GM19324 (cell line): ENCODE measurements around the gene NR1H4.
"Not testable (repeated sequence)": the region's sequence is repeated elsewhere in the genome, so short reads cannot be mapped to it uniquely, and the experiment has no call there.

Experiments
- ATAC-seq: cut with Tn5 transposase; IDR thresholded peaks from one replicate; pipeline ENCODE4 v1.9.1; 2021; ENCODE audit warnings: mild to moderate bottlenecking, moderate library complexity; ENCODE audit not compliant: unreplicated experiment, low FRiP score

NR1H4 gene

GRCh38 chr12:100473716-100474150 lies at the start of gene NR1H4:
TSS of gene NR1H4 (plus strand) at chr12:100473866. CDS start at chr12:100493324, 19,458 bp downstream.
- no peak for ATAC-seq

- ATAC-seq: no peak
Observed at GRCh38 chr12:100426145-100426544, 47.5 kb upstream of the NR1H4 start.

- no peak for ATAC-seq
Observed at GRCh38 chr12:100427078-100427477, 46.6 kb upstream of the NR1H4 start.

- ATAC-seq: not testable (repeated sequence)
Observed at GRCh38 chr12:100430251-100430650, 43.4 kb upstream of the NR1H4 start.

GRCh38 chr12:100433701-100434100 lies 40.0 kb upstream of the NR1H4 start:
- ATAC-seq: no peak

- ATAC-seq: no peak
Observed at GRCh38 chr12:100434177-100434576, 39.5 kb upstream of the NR1H4 start.

- no peak for ATAC-seq
Observed at GRCh38 chr12:100435957-100436356, 37.7 kb upstream of the NR1H4 start.

GRCh38 chr12:100437038-100437841 lies 36.4 kb upstream of the NR1H4 start:
- ATAC-seq: no peak

- ATAC-seq: no peak
Observed at GRCh38 chr12:100439797-100440196, 33.9 kb upstream of the NR1H4 start.

GRCh38 chr12:100442403-100442802 lies 31.3 kb upstream of the NR1H4 start:
- ATAC-seq: no peak

GRCh38 chr12:100443434-100443833 lies 30.2 kb upstream of the NR1H4 start:
- no peak for ATAC-seq

GRCh38 chr12:100445081-100445481 lies 28.6 kb upstream of the NR1H4 start:
- ATAC-seq: no peak

- no peak for ATAC-seq
Observed at GRCh38 chr12:100447381-100447780, 26.3 kb upstream of the NR1H4 start.

- no peak for ATAC-seq
Observed at GRCh38 chr12:100448656-100449055, 25.0 kb upstream of the NR1H4 start.

- ATAC-seq: no peak
Observed at GRCh38 chr12:100450735-100451134, 22.9 kb upstream of the NR1H4 start.

GRCh38 chr12:100453951-100454350 lies 19.7 kb upstream of the NR1H4 start:
- no peak for ATAC-seq

GRCh38 chr12:100455896-100456295 lies 17.8 kb upstream of the NR1H4 start:
- no peak for ATAC-seq

GRCh38 chr12:100458191-100458590 lies 15.5 kb upstream of the NR1H4 start:
- no peak for ATAC-seq

GRCh38 chr12:100460702-100461101 lies 13.0 kb upstream of the NR1H4 start:
- no peak for ATAC-seq

GRCh38 chr12:100461330-100461973 lies 12.2 kb upstream of the NR1H4 start:
- no peak for ATAC-seq

GRCh38 chr12:100463661-100464060 lies 10.0 kb upstream of the NR1H4 start:
- no peak for ATAC-seq

- no peak for ATAC-seq
Observed at GRCh38 chr12:100464529-100464928, 9.1 kb upstream of the NR1H4 start.
